GM04503 (cell line): ENCODE measurements around the gene B3GAT2.
A peak's percentile ranks its signal among the peaks of the same experiment; 100 is the strongest.

Source experiments
- DNase-seq: peaks from one replicate; pipeline ENCODE4 v3.0.0-alpha.2; 2012; ENCODE audit warnings: low read depth

The B3GAT2 gene

DNA sequence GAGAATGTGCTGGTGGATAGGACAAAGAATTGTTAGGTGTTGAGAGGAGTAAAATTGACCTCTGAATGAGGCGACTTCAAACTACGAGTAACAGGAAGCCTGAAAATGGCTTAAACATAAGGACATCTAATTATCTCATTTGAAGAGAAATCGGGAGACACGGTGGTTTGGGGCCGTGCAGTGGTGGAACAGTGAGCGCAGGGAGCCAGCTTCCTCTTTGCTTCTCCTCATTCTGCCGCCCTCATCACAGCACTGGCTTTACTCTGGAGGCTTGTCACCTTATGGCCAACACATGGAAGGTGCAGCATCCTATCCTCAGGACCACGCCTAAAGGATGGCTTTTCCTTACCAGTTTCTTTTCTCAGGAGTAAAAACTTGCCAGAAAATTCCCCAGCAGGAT lies 114.3 kb downstream of the B3GAT2 start:
- DNase-seq: no peak

GRCh38 chr6:70841112-70841511 lies 115.7 kb downstream of the B3GAT2 start:
- DNase-seq: no peak

- no peak for DNase-seq
Measured at GRCh38 chr6:70839286-70840266, 117.3 kb downstream of the B3GAT2 start.

DNA sequence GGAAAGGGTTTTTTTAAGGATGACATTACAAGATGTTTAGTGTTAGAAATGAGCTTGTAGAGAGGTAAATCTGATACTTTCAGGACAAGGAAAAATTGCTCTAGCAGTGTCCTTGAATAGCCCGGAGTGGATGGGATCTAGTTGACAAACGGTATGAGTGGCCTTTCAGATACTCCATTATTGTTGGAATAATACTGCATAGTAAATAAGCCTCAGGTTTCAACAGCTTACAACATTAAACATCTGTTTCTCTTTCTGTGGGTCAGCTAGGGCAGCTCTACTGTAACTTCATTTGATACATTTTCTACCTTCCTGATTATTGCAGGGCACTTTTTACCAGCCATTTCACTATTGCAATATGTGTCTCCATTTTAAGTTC lies 118.0 kb downstream of the B3GAT2 start:
- no peak for DNase-seq

GRCh38 chr6:70834520-70834919 lies 122.3 kb downstream of the B3GAT2 start:
- peak; percentile 11 for DNase-seq

GRCh38 chr6:70831427-70831826 lies 125.4 kb downstream of the B3GAT2 start:
- DNase-seq: no peak

DNA sequence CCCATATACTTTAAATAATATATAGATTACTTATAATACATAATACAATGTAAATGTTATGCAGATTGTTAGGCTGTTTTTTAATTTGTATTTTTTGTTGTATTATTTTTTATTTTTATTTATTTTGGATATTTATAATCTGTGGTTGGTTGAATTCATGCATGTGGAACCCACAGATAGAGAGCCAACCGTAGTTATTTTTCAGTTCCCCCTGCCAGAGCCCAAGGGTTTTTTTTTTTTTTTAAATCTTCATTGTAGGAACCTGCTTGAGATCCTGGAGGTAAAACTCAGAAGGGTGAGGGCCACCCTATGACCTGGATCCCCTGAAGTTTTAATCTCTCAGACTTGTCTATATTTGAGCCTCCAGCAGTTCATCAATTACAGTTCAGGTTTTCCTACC lies 133.2 kb downstream of the B3GAT2 start:
- DNase-seq: no peak

GRCh38 chr6:70821751-70822150 lies 135.1 kb downstream of the B3GAT2 start:
- DNase-seq: no peak

DNA sequence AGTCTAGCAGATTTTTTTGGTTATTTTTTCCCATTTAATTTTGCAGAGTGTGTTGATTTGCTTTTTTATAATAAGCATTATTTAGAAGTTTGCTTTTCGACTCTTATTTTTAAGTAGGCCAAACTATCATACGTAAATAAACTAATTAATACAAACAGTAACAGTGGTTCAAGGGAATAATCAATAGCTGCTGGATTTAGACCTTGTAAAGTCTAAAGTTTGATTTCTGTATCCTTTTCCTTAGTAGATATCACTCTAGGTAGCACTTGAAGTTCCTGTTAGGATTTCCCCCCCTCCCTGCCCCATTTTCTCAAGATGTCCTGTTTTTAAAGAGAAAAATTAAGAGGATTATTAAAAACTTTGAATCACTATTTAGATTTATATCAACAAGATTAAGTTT lies 136.1 kb downstream of the B3GAT2 start:
- no peak for DNase-seq

GRCh38 chr6:70819646-70820045 lies 137.2 kb downstream of the B3GAT2 start:
- DNase-seq: no peak

GRCh38 chr6:70813885-70814284 lies 143.0 kb downstream of the B3GAT2 start:
- DNase-seq: no peak

DNA sequence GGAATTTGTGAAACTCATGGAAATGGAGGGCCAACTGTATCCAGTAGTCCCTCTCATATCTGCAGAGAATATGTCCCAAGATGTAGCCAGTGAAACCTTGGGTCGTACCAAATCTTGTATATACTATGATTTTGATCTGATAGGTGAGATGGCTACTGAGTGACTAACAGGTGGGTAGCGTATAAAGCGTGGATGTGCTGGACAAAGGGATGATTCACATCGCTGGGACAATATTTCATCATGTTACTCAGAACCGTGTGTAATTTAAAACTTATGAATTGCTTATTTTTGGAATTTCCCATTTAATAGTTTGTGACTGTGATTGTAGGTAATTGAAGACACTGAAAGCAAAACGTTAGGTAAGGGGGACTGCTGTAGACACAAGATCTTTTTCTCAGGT lies 145.1 kb downstream of the B3GAT2 start:
- no peak for DNase-seq
